ENCODE measurements around the gene FGD4. TPM values are rescaled to one million over a fixed set of nuclear protein-coding genes. Genes with fewer than 3 reads are reported as not detected.
"Not testable (repeated sequence)": the region's sequence is repeated elsewhere in the genome, so short reads cannot be mapped to it uniquely, and the experiment has no call there.

Gene FGD4
- total RNA-seq, 1 experiment from 2014 or later, result 5.2 TPM

DNA sequence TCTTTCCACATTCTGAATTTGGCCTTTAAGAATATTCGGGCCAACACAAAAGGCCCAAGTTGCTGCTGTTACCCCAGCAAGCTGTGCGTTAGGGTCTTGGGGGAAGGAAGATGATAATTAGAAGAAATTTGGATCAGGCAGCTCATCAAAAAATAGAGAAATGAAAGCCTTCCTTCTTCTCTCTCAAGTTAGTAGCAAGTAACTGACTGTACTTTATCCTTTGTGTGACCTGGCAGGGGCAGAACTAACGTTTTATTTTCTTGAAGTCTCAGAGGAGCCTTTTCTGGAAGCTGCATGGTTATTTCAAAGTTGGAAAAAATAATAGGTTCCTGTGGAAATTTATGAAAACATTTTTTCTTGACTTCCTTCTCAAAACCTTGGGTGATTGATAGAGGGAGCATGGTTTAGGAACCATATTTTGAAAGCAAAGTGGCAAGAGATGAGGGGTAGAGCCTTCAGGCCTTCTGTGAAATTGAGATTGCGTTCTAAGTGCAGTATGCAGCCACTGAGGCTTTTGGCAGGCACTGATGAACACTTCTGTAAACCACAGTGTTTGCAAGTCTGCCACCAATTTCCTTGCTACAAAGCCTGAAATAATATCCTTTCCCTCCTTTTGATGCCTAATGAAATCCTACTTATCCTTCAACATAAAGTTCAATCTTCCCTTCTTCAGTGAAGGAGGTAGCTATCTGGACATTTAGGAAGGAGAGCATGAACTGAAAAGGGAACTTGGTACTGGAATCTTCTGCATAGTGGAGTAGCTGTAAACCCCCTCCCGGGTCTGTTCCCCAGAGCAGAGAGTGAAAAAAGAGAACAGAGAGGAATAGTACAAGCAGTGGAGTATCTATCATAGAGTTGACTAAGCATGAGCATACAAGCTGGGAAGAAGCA is 123.2 kb downstream of the FGD4 start:
- no peak for DNase-seq (ENCODE audit: low read depth)

DNA sequence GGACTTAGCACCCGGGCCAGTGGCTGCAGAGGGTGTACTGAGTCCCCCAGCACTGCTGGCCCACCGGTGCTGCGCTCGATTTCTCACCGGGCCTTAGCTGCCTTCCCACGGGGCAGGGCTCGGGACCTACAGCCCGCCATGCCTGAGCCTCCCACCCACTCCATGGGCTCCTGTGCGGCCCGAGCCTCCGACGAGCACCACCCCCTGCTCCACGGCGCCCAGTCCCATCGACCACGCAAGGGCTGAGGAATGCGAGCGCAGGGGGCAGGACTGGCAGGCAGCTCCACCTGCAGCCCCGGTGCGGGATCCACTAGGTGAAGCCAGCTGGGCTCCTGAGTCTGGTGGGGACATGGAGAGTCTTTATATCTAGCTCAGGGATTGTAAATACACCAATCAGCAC is 126.4 kb downstream of the FGD4 start:
- DNase-seq (ENCODE audit: low read depth), result not testable (repeated sequence)

DNA sequence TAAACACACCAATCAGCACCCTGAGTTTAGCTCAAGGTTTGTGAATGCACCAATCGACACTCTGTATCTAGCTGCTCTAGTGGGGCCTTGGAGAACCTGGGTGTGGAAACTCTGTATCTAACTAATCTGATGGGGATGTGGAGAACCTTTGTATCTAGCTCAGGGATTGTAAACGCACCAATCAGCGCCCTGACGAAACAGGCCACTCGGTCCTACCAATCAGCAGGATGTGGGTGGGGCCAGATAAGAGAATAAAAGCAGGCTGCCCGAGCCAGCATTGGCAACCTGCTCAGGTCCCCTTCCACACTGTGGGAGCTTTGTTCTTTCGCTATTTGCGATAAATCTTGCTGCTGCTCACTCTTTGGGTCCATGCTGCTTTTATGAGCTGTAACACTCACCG is 127.0 kb downstream of the FGD4 start:
- DNase-seq (ENCODE audit: low read depth), result not testable (repeated sequence)

DNA sequence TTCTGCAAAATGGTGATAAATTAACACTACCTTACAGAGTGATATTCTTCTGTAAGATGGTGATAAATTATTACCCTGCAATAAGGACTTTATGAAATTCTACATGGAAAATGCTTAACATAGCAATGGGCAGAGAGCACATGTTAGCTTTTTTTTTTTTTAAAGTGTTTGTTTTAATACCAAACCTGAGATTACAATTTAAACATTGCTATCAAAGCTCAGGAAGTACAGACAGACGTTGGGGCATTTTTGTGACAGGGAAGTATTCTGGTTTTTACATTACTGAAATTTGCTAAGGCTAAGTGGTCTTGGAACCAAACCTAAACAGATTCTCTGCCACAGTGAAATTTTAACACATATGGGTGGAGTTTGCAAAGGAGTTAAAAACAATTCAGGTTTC is 133.1 kb downstream of the FGD4 start:
- DNase-seq (ENCODE audit: low read depth), result no peak

DNA sequence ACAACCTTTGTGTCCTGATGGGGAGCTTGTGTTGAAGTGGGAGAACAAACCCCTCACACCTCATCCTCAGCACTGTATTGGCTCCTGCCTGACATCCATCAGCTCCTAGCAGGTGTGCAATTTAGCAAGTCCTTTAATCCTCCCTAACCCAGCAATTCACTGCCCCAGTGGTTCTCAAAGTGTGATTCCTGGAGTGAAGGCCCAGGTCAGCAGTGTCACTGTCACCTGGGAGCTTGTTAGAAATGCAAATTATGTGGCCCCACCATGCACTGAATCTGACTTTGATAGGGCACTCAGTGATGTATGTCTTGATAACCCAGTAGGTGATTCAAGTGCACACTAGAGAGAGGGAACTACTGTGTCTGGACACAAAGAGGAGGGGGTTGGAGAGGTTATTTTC is 133.6 kb downstream of the FGD4 start:
- no peak for DNase-seq (ENCODE audit: low read depth)

DNA sequence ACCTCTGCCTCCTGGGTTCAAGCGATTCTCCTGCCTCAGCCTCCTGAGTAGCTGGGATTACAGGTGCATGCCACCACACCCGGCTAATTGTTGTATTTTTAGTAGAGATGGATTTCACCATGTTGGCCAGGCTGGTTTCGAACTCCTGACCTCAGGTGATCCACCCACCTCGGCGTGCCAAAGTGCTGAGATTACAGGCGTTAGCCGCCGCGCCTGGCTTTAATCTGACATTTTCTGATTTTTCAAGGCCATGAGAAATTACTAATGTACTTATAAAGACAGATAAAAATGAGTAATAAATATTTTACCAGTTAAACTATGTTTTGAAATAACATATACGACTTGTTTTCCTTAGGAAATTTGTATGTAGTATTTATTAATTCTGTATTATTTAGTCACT is 134.1 kb downstream of the FGD4 start:
- DNase-seq (ENCODE audit: low read depth), result not testable (repeated sequence)

DNA sequence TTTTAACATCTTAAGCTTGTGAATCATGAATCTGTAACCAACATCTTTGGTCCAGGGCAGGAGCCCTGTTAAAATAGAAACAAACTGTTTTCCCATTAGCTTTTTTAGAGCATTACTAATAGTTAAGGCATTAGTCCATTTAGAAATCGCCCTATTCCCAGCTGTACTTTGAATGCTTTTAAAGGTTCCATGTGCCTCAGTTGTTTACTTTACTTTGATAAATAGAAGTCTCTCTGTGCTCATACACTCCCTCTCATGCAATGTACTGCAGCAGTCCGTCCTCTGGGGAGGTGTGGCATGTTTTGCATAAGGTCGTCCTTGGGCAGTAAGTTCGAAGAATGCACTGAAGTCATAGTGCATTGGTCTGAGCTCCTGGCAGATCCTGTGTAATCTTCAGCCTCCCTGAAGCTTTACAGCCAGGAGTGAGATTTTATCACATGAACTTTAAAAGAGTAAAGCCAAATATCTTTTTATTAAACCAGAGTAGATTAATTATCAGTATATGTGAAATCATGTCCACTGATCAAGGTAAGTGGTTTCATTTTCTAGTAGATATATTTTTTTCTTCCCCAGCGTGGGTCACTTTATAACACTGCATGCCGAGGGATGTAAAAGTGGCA is 134.7 kb downstream of the FGD4 start:
- peak; percentile 61 for DNase-seq (ENCODE audit: low read depth)

DNA sequence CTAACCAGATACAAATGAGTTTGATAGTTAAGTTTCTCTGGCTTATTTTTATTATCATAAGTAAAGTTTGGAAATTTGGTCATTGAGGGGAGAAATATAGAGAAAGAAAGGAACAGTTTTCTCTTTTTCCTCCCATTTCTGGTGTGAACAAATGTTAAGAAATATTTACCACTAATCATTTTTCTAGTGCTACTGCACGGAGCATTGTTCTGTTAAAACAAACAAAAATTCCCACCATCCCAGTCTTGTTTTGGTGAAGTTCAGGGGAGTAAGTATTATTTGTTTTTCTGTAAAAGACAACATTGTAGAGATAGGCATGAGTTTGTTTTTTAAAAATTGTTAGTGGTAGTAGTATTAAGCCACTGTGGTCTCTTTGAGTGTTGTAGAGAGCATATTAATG is 135.3 kb downstream of the FGD4 start:
- DNase-seq (ENCODE audit: low read depth), result no peak

DNA sequence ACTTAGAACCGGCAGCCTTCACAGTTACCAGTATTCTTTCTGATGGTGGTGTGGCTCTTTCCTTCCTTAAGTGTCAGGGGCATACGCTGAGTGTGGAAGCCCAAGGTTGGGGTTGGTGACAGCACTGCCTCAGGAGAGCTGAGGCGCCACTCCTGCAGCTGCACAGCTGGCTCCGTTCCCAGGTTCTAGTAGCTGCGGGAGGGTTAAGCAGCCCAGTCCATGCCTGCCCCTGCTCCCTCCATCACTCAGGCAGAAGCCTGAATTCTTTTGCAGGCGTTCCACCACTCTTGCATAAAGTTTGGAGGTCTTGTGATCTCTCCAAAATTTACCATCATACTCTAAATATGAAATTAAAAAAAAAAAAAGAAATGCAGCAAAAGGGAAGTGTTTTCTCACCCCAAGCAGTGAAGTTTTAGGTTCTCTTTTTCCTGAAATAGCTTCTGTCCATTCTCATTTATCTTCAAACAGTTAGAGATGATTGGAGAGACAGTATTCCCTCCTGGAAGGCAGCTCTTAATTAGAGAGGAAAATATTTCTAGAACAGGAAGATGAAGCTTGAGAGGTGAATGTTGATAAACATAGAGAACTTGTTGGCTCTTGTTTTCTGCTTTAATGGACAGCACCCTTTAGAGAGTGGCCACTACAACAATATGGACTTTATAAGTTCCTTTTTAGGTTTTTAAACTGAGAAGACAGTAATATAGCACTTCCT is 136.1 kb downstream of the FGD4 start:
- peak; percentile 83 for DNase-seq (ENCODE audit: low read depth)

DNA sequence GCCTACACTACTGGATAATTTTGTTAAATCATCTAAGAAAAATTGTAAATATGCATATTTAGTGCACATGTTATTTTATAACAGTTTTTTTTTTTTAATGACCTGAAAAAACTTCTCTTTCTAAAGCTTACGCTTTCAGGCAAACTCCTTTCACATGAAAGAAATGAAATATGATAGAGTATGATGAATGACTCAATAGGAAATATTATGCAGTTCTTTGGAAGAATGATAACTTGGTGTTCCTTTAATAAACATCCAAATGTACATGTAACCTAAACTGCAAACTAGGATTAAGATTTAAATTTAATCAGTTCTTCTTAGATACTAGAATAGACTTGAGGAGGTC is 136.6 kb downstream of the FGD4 start:
- no peak for DNase-seq (ENCODE audit: low read depth)

DNA sequence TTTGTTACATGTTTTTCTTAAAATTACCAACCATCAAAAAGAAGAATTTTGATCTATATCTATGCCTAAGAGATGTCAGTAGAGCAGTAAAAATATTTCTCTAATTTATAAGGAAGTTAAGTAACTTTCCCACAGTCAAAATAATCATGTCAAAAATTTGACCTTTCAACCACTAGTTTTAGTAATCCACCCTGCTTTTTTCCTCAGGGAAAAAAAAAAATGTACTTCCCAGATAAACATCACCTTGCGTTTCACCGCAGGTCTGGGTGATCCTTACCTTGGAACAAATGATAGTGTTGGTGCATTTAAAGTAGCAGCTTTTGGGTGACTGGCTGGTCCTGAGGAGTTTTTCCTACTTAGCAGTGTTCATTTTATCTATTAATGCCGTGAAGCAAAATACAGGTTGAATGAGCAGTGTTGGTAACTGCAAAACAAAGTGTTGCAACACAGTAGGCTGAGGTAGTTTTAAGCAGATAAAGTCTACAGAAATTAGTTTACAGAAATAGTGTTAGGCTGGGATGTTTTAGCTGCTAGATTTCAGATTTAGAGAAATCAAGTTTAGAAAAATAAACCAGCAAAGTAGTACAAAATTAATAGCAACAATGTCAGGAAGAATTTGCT is 142.5 kb downstream of the FGD4 start:
- DNase-seq (ENCODE audit: low read depth), result no peak

DNA sequence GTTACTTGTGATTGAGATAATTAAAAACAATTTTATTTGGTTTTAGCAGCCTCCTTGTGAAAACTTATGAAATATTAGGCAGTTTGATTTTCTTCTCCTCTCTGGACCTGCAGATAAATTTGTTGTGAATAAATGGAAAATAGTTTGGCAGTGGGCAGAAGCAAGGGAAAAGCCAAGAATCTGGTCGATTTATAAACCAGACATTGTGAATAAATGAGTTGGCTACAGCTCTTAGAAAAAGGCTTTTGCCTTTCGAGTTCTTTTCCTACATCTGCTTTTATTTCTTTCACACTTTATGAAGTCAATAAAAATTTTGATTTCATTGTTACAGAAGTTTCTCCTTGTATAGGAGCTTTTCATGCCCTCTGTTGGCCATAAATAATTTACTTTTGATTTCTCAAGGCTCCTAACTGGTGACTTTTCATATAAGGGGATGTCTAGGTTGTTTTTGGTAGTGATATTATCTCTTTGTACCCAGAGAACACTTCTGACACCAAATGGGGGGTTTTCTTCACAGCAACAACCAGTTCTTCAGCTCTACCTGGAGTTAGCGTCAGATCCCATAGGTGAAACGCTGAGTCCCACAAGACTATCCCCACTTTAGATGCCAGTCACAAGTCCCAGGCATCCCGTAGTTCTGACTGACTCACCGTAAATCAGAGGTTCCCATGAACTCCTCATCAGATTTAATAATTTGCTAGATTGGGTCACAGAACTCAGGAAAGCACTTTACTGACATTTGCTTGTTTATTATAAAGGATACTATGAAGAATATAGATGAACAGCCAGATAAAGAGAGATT is 143.3 kb downstream of the FGD4 start:
- no peak for DNase-seq (ENCODE audit: low read depth)

DNA sequence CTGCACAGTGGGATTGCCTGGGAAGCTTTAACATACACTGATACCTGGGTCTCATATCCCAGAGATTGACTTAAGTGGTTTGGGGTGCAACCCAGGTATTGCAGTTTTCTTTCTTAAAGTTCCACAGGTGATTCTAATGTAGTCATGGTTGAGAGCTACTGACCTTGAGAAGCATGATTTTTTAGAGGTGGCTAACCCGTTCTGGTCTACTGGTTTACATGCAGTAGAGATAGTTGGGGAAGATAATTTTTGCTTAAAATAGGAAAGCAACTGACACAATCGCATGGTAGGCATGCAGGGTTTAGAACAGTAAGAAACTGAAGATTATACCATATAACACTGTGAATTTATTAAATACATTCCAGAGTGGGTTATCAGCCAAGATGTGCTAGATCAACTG is 145.5 kb downstream of the FGD4 start:
- DNase-seq (ENCODE audit: low read depth), result no peak

DNA sequence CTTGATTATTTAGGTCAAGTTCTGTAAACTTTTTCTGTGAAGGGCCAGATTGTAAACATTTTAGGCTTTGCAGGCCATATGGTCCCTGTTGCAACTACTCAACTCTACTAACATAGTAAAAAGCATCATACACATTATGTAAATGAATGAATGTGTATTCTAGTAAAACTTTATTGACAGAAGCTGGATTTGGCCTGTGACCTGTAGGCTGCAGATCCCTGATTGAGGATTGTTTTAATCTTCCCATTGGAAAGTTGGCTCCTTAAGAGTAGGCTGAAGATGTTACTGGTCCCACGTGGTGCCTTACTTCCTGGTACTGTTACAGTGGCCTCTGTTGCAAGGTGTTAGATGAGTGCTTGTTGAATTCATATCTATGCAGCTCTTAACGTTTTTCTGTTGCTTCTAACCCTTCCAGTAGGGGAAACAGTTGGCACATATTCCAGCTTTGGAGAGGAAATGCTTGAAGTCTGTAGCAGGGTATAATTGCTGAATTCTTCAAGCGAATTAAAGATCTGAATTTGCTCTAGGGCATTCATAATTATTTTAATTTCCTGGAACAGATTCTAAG is 146.1 kb downstream of the FGD4 start:
- DNase-seq (ENCODE audit: low read depth), result no peak

DNA sequence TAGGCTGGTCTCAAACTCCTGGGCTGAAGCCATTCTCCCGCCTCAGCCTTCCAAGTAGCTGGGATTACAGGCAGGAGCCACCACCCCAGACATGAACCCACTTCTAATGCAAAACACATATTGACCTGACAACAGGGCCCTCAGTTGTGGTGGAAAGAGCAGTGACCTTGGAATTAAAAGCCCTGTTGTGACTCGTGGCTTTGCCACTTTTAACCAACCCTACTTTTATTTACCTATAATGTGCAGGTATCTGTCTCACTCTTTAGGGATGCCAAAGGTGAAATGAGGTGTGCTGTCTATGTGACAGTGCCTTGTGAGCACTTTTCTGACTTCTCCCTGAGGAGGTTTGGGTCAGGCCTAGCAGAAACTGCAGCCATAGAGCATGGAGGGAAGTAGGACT is 146.9 kb downstream of the FGD4 start:
- no peak for DNase-seq (ENCODE audit: low read depth)

DNA sequence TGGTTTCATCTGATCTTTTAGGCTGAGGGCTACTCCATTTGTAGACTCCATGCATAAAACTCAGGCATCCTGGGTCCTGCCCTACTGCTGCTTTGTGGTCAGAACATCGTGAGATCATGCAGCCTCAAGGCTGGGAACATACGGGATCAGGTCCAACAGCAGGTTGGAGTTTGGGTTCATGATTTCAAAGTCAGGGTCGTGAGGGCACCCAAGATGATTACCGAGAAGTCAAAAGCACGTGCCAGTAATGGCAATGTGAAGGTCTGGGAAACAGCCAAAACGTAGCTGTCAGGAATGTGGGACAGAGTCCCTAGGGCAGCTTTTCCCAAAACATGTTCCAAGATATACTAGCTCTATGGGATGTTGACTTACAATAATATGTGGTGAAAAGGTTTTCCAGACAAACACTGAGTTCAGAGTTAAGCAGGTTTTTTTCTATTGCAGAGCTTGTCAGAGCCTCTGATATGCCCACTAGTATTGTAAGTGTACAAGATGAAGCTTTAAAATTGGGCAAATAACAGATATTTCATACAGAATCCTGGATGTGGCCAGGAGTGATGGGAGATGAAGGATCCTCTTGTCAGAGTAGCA is 149.4 kb downstream of the FGD4 start:
- peak; percentile 12 for DNase-seq (ENCODE audit: low read depth)

DNA sequence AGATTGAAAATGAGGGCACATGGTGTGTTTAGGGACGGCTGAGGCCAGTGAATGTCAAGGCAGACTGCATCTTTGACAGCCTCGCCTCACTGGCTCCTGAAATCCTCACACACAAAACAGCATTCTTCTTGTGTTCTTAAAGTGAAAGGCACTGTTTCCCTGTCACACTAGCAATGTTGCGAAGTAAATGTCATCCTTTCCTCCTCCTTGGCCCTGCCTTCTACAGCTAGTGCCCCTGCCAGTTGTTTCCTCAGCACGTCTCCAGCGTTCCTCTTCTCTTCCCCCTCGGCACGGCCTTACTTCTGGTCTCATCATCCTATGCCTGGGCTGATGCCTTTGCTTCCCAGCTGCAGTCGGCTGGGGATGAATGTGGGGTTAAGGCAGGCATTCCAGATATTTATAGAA is 150.3 kb downstream of the FGD4 start:
- no peak for DNase-seq (ENCODE audit: low read depth)

DNA sequence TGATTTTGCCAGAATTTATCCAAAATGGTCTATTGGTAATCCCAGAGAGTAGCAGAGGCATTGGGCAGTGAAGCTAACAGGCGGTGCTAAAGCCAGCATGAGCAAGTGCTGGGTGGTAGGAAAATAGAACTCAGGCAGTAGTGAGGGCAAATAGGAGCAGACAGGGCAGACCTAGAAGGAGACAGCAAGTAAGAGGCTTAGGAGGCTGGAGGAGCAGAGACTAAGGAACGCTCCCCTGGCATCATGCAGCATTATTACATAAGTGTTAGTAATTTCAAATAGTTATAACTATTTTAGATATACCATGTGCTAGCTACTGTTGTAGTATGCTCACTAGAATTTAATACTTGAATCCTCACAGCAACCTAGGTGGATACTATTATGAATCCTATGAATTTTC is 151.7 kb downstream of the FGD4 start:
- DNase-seq (ENCODE audit: low read depth), result no peak

DNA sequence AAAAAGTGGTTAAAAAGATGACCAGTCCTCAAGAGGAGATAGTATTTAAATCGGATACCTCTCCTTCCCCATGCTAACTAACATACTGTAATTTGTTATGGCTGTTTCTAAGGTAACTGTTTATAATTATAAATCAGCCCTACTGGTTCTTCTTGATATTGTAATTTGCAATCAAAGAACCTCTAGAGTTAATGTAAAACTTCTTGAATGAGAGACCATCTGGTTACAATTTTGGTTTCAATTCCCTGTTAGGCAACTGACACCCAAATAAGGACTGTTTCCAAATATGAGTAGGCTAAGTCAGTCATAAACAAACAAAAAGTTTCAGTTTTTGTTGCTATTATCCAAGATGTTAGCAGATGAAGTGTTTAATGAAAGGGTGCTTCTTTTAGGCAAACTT is 159.5 kb downstream of the FGD4 start:
- DNase-seq (ENCODE audit: low read depth), result no peak

DNA sequence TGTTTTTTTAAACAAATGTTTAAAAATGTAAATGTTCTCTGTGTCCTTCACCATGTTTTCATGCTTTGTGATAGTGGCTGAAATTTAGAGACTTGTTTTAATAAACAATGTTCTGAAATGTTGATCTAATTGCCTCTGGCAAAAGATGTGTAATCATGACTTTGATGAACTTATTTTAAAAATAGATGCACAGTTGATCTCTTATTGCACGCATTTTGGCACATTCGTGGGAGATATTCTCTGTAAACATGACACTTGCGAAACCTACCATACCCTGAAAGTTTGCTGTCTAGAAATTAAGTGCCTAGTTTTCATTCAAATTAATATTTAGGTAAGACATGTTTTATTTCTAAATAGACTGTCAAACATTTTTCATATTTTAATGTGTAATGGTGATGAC is 160.1 kb downstream of the FGD4 start:
- DNase-seq (ENCODE audit: low read depth), result no peak

DNA sequence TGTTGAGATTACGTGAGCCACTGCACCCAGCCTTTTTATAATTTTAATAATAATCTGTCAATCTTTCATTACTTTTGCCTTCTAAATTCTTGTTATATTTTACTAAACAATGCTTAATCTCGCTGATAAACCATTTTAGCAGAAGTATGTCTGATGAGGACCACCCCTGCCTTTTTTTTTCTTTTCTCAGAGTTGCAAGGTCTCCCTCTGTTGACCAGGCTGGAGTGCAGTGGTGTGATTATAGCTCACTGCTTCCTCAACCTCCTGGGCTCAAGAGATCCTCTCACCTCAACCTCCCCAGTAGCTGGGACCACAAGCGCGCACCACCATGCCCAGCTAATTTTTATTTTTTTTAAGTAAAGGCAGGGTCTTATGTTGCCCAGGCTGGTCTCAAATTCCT is 161.2 kb downstream of the FGD4 start:
- DNase-seq (ENCODE audit: low read depth), result no peak
